CD4-positive, alpha-beta T cell (primary cell): Measurements from ENCODE around the gene KIAA1614. TPM values are rescaled to one million over a fixed set of nuclear protein-coding genes. Genes with fewer than 3 reads are reported as not detected.

Experiments used
- ATAC-seq: fragments of 200-7000 bp; cut with Tn5 transposase; one replicate; pipeline ENCODE4 v1.10.0; 2022; ENCODE audit warnings: mild to moderate bottlenecking; ENCODE audit not compliant: poor library complexity
- CTCF ChIA-PET: fragments of 350-600 bp; sonication (Branson Sonifier 250); formaldehyde crosslinking; loops from one replicate; lab custom pipeline; 2021; ENCODE audit warnings: antibody characterized with exemption, inconsistent platforms; lab: Charles Lee
- POLR2A ChIA-PET: fragments of 350-600 bp; sonication (Branson Sonifier 250); formaldehyde crosslinking; loops from one replicate; lab custom pipeline; 2021; ENCODE audit warnings: antibody characterized with exemption, inconsistent platforms; lab: Charles Lee
- DNase-seq, 14 experiments: peaks; one replicate each; pipeline ENCODE4 v3.0.0-alpha.2; 2013 to 2020; ENCODE audit warnings: mixed read lengths in 2 of 14
- H3K27ac ChIP-seq, 2 donors: one replicate each; pipeline versions ENCODE4 v1.5.1 to v1.7.0; 2013; ENCODE audit warnings: low read length in 2 of 2, low read depth in 1 of 2, mild to moderate bottlenecking in 1 of 2
- H3K27me3 ChIP-seq, 2 experiments: 1 replicate in 1 of 2; 2 replicates in 1 of 2; pipeline versions ENCODE4 v1.6.1 to v1.7.0; 2013; ENCODE audit warnings: low read length in 2 of 2, control low read depth in 1 of 2, mild to moderate bottlenecking in 1 of 2, moderate library complexity in 1 of 2; ENCODE audit not compliant: insufficient read depth in 2 of 2, control insufficient read depth in 1 of 2
- H3K36me3 ChIP-seq: one replicate; pipeline ENCODE4 v1.6.1; 2013; ENCODE audit warnings: low read length, control low read depth; ENCODE audit not compliant: insufficient read depth
- H3K4me1 ChIP-seq: one replicate; pipeline ENCODE4 v1.6.1; 2013; ENCODE audit warnings: low read length, control low read depth; ENCODE audit not compliant: insufficient read depth
- H3K4me3 ChIP-seq: one replicate; pipeline ENCODE4 v1.5.1; 2013; ENCODE audit warnings: mild to moderate bottlenecking, low read length, moderate library complexity
- H3K9me3 ChIP-seq, 2 experiments: 1 replicate in 1 of 2; 2 replicates in 1 of 2; pipeline versions ENCODE4 v1.6.1 to v1.7.0; 2013; ENCODE audit warnings: low read length in 2 of 2, mild to moderate bottlenecking in 2 of 2, control low read depth in 1 of 2, moderate library complexity in 1 of 2; ENCODE audit not compliant: control insufficient read depth in 1 of 2, insufficient read depth in 1 of 2
- H3K27ac Mint-ChIP-seq: one replicate; pipeline ENCODE4 v1.8.0; 2020; ENCODE audit warnings: mixed read lengths
- H3K27me3 Mint-ChIP-seq: one replicate; pipeline ENCODE4 v1.8.0; 2021; ENCODE audit warnings: mixed read lengths
- H3K36me3 Mint-ChIP-seq: one replicate; pipeline ENCODE4 v1.8.0; 2021; ENCODE audit warnings: low read depth, mixed read lengths
- H3K4me1 Mint-ChIP-seq: one replicate; pipeline ENCODE4 v1.8.0; 2021; ENCODE audit warnings: low read depth, mixed read lengths
- H3K4me3 Mint-ChIP-seq: one replicate; pipeline ENCODE4 v1.8.0; 2020; ENCODE audit warnings: mild to moderate bottlenecking, mixed read lengths
- H3K9me3 Mint-ChIP-seq: one replicate; pipeline ENCODE4 v1.8.0; 2020; ENCODE audit warnings: mixed read lengths
- intact Hi-C, 2 experiments: fragments of 100-400 bp; cut with DNase I in 1 of 2; cut with micrococcal nuclease in 1 of 2; formaldehyde crosslinking; loops; one replicate each; pipeline versions ENCODE4 v1.15.1 to v1.9.0; 2023 to 2025; cut with DNase I, micrococcal nuclease
- total RNA-seq, 174 experiments: library from RNA in 2 of 174; stranded (reverse) in 2 of 174; gene quantifications; one replicate each; pipeline ENCODE4 v1.2.3 and lab custom pipeline; 2021 to 2026
- TF ChIP-seq, protein P1 (sequence below): fragments of 200-600 bp; IDR thresholded peaks from one replicate; pipeline ENCODE4 v1.8.0; 2022; ENCODE audit warnings: antibody characterized with exemption, mild to moderate bottlenecking

KIAA1614 gene
- total RNA-seq, 2 experiments from 2014 or later = 0.14 to 0.20 TPM

DNA sequence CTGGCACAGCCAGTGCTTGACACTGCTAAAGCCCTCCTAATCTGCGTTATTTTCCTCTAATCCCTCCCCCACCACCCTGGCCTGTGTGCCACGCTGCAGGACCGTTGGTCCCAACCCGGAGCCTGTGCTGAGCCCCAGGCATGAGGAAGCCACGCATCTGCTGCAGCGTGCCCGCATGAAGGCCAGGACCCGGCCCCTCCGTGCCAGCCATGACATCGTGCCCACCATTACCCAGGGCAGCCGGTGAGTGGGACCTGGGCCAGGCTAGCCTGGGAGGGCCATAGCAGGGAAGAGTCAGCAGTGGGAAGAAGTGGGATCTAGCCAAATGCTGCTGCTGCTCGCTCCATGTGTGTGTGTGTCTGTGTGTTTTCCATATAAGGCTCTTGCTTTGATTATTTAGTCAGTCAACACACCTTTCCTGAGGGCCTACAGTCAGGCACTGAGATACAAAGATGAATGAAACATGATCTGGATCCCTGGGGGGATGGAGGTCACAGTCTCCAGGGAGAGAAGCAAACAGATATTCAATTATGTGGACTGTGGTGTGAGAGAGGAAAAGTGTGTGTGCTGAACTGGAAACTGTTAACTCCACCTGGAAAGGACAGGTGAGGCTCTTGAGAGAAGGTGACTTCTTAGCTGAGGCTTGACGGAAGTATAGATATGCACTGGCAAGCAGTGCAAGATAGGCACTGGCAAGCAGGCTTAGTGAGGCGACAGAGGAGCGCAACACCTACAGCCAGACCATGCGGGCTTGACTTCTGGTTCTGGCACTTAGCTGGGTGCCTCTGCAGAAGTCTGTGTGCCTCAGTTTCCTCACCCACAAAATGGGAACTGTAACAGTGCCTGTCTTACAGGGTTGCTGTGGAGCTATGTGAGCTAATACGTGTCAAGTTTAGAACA lies 15.9 kb downstream of the KIAA1614 start:
- H3K27ac Mint-ChIP-seq = no peak overlapping the region
- POLR2A ChIA-PET = no interaction called here

DNA sequence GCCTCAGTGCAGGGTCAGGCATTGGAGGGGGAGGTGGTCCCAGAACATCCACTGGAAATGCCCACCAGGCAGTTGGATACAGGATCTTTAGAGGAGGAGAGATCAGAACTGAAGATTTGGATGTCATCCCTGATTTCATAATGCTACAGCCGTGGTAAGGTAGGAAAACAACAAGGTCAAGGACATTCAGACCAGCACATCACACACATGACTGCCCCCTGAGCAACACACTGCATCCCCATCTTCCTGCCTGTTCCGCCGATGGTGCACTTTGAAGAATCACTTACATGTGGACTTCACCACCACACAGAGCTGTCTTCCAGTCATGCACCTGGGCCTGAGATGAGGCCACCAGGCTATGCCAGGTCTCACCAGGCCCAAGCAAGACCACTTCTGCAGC lies 16.7 kb downstream of the KIAA1614 start:
- no peaks in the 10 kb centered on the region for H3K9me3 Mint-ChIP-seq
- H3K36me3 Mint-ChIP-seq = no peaks in the 10 kb centered on the region
- no peak overlapping the region for H3K4me3 Mint-ChIP-seq
- no peaks in the 10 kb centered on the region for H3K4me1 ChIP-seq
- TF ChIP-seq, protein P1, sequence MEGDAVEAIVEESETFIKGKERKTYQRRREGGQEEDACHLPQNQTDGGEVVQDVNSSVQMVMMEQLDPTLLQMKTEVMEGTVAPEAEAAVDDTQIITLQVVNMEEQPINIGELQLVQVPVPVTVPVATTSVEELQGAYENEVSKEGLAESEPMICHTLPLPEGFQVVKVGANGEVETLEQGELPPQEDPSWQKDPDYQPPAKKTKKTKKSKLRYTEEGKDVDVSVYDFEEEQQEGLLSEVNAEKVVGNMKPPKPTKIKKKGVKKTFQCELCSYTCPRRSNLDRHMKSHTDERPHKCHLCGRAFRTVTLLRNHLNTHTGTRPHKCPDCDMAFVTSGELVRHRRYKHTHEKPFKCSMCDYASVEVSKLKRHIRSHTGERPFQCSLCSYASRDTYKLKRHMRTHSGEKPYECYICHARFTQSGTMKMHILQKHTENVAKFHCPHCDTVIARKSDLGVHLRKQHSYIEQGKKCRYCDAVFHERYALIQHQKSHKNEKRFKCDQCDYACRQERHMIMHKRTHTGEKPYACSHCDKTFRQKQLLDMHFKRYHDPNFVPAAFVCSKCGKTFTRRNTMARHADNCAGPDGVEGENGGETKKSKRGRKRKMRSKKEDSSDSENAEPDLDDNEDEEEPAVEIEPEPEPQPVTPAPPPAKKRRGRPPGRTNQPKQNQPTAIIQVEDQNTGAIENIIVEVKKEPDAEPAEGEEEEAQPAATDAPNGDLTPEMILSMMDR = no peak
- H3K27ac ChIP-seq = no peak overlapping the region
- DNase-seq (no peak), ATAC-seq (no peak)
- intact Hi-C loops = no loop called here
- POLR2A ChIA-PET = no interaction called here
- no peaks in the 10 kb centered on the region for H3K36me3 ChIP-seq
- H3K27ac Mint-ChIP-seq = no peak overlapping the region
- no peak overlapping the region for H3K4me3 ChIP-seq
- H3K27me3 Mint-ChIP-seq = peaks cover 6% of the 10 kb centered on the region
- CTCF ChIA-PET = no interaction called here
- H3K4me1 Mint-ChIP-seq = no peaks in the 10 kb centered on the region
- no peaks in the 10 kb centered on the region for H3K9me3 ChIP-seq
- no peaks in the 10 kb centered on the region for H3K27me3 ChIP-seq

More for the DNA sequence above, 15.9 kb downstream of the KIAA1614 start:
- H3K4me1 Mint-ChIP-seq = no peaks in the 10 kb centered on the region
- ATAC-seq = no peak
- no peaks in the 10 kb centered on the region for H3K36me3 Mint-ChIP-seq
- CTCF ChIA-PET = no interaction called here
- H3K27ac ChIP-seq = no peak overlapping the region
- no peaks in the 10 kb centered on the region for H3K9me3 ChIP-seq
- no peaks in the 10 kb centered on the region for H3K9me3 Mint-ChIP-seq
- DNase-seq = no peak
- intact Hi-C loops = no loop called here
- no peaks in the 10 kb centered on the region for H3K4me1 ChIP-seq
- no peak overlapping the region for H3K4me3 Mint-ChIP-seq
- no peaks in the 10 kb centered on the region for H3K36me3 ChIP-seq
- H3K27me3 ChIP-seq = no peaks in the 10 kb centered on the region
- peaks cover 6% of the 10 kb centered on the region for H3K27me3 Mint-ChIP-seq
- H3K4me3 ChIP-seq = no peak overlapping the region
- TF ChIP-seq, protein P1 = no peak

DNA sequence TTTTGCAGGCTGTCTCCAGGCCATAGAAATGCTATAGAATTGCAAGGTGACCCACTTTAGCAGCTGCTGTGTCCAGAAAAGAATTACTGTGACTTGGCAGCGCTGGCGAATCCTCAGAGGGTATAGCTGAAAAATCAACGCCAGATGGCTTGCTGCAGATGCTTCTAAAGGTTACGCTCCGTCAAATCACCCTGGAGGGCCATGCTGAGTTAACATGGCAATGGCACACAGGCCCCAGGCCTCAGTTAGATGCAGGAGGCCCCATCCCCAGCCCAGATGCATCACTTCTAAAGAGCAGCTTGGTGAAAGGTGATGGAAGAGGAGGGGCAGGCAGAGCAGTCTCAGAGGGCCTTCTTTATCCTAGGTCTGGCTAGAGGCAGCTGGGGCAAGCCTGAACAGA lies 18.0 kb downstream of the KIAA1614 start:
- Mint-ChIP-seq H3K4me3 (no peak overlapping the region), H3K36me3 (no peaks in the 10 kb centered on the region), H3K9me3 (no peaks in the 10 kb centered on the region), H3K4me1 (no peaks in the 10 kb centered on the region), H3K27me3 (peaks cover 8% of the 10 kb centered on the region), H3K27ac (no peak overlapping the region)
- Histone ChIP-seq H3K27me3 (no peaks in the 10 kb centered on the region), H3K9me3 (no peaks in the 10 kb centered on the region), H3K36me3 (no peaks in the 10 kb centered on the region), H3K27ac (no peak overlapping the region), H3K4me1 (no peaks in the 10 kb centered on the region), H3K4me3 (no peak overlapping the region)
- intact Hi-C loops = no loop called here
- DNase-seq = no peak
- POLR2A ChIA-PET = no interaction called here
- CTCF ChIA-PET = no interaction called here
- TF ChIP-seq, protein P1 = no peak
- ATAC-seq = no peak
